GM12872 (cell line): Measurements from ENCODE around the gene KLK3.

ENCODE experiments used
- TF ChIP-seq, protein P1 (sequence below): IDR thresholded peaks from 3 replicates; pipeline ENCODE4 v1.5.1; 2011; ENCODE audit warnings: low read depth, mild to moderate bottlenecking, low read length, moderate library complexity; ENCODE audit not compliant: insufficient read depth

KLK3 gene

DNA sequence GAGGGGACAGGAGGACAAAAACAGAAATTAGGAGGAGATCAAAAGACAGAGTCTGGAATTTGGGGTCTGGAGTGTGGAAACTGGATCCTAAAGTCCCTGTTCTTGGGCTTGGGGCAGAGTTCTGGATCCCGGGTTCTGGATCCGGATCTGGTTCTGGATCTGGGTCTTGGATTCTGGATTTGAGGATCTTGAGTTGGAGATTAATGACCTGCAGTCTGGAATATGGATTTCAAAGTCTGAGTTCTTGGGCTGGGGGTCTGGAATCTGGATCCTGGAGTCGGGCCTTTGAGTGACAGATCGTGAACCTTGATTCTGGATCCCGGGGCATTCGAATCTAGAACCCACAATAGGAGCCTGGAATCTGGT lies 20.9 kb upstream of the KLK3 start:
- TF ChIP-seq, protein P1, sequence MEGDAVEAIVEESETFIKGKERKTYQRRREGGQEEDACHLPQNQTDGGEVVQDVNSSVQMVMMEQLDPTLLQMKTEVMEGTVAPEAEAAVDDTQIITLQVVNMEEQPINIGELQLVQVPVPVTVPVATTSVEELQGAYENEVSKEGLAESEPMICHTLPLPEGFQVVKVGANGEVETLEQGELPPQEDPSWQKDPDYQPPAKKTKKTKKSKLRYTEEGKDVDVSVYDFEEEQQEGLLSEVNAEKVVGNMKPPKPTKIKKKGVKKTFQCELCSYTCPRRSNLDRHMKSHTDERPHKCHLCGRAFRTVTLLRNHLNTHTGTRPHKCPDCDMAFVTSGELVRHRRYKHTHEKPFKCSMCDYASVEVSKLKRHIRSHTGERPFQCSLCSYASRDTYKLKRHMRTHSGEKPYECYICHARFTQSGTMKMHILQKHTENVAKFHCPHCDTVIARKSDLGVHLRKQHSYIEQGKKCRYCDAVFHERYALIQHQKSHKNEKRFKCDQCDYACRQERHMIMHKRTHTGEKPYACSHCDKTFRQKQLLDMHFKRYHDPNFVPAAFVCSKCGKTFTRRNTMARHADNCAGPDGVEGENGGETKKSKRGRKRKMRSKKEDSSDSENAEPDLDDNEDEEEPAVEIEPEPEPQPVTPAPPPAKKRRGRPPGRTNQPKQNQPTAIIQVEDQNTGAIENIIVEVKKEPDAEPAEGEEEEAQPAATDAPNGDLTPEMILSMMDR: no peak

DNA sequence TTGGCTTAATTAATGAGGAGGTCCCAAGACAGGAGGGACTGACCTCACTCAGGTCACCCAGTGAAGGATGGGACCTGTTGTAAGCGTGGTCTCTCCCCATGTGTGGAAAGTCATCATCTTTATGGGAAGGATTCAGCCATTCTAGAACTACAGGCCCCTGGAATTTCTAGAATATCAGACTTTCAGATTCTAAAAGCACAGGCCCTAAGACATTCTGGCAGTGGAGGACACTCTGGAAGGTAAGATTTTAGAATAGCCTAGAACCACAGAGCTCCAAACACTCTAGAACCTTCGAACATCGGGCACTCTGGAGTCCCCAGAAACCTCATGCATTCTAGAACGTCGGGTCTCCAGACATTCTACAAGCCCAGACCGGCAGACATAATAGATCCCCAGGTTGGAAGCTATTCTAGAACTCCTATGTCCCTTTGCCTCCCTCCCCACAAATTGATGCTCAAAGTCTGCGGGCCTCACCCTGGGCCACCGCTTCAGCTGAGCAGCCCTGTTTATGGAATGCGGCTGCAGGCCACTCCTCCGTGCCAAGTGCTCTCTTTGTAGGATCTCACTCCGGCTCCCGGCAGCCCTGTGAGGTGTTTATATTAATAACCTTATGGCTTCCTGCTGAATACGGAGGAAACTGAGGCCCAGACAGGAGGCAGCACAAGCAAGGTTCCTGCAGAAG lies 19.5 kb upstream of the KLK3 start:
- TF ChIP-seq, protein P1: no peak

- TF ChIP-seq, protein P1: 0 out of 3 replicates have a peak, but pooled peaks have one; percentile 10
Observed at GRCh38 chr19:50835785-50836542, 18.8 kb upstream of the KLK3 start.

GRCh38 chr19:50836543-50837195 lies 18.0 kb upstream of the KLK3 start:
- TF ChIP-seq, protein P1: no peak

GRCh38 chr19:50837300-50837699 lies 17.4 kb upstream of the KLK3 start:
- TF ChIP-seq, protein P1: no peak

GRCh38 chr19:50838239-50838638 lies 16.5 kb upstream of the KLK3 start:
- TF ChIP-seq, protein P1: peak; percentile 56

- TF ChIP-seq, protein P1: no peak
Observed at GRCh38 chr19:50839712-50840655, 14.7 kb upstream of the KLK3 start.
